ENCODE measurements around the gene MMP15. TPM values are rescaled to one million over a fixed set of nuclear protein-coding genes. Genes with fewer than 3 reads are reported as not detected.
"Not testable (repeated sequence)": the region's sequence is repeated elsewhere in the genome, so short reads cannot be mapped to it uniquely, and the experiment has no call there.

MMP15 gene
- total RNA-seq, 1 experiment from 2014 or later = 58.2 TPM

DNA sequence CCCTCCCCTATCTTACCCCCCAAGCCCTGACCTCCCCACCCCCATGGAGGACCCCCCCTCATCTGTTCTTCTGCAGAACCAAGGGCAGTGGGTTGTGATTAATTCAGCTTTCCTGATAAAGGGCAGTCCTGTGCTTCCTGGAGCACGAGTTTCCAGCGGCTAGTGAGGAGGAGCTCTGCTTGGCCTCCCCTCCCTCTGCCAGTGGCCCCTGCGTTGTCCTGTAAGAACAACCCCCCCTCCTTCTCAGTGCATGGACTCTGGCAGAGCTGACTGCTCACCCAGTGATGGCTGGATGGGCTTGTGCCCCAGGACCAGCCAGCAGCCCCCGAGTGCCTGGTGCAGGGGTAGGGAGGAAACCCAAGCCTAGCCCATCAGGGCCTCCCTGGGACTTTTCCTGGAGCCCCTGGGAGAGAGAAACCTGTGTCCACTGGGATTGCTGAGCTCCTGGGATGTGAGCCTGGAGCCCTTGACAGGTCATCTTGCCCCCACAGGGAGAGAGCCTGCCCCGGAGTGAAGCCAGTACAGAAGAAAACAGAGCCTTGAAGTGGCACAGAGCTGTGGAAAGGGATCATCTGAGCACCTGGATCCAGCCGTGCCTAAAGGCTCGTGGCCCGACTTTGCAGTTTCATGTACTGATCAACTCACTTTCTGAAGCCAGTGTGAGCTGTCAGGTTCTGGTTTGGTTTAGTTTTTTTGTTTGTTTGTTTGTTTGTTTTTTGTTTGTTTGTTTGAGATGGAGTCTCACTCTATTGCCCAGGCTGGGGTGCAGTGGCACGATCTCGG, 26.5 kb downstream of the MMP15 start:
- Histone ChIP-seq H3K4me3 (ENCODE audit: insufficient read depth, low read depth, low read length) (no peak overlapping the region), H3K36me3 (replicated peaks; ENCODE audit: control insufficient read depth, insufficient read depth, low read length) (no peaks in the 10 kb centered on the region), H3K27me3 (ENCODE audit: control insufficient read depth, insufficient read depth, low read length) (no peaks in the 10 kb centered on the region)
- peak; percentile 32 for DNase-seq

DNA sequence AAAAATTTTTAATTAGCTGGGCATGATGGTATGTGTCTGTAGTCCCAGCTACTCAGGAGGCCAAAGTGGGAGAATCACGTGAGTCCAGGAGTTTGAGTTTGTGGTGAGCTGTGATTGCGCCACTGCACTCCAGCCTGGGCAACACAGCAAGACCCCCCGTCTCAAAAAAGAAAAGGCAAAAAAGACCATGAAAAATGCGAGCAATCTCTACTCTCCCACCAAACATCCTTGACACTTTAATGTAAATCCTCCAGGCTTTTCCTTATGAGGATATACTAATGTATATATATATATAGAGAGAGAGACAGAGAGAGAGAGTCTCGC, 28.1 kb downstream of the MMP15 start:
- no peak for DNase-seq
- Histone ChIP-seq H3K27me3 (ENCODE audit: control insufficient read depth, insufficient read depth, low read length) (no peaks in the 10 kb centered on the region), H3K36me3 (replicated peaks; ENCODE audit: control insufficient read depth, insufficient read depth, low read length) (no peaks in the 10 kb centered on the region), H3K4me3 (ENCODE audit: insufficient read depth, low read depth, low read length) (no peak overlapping the region)

DNA sequence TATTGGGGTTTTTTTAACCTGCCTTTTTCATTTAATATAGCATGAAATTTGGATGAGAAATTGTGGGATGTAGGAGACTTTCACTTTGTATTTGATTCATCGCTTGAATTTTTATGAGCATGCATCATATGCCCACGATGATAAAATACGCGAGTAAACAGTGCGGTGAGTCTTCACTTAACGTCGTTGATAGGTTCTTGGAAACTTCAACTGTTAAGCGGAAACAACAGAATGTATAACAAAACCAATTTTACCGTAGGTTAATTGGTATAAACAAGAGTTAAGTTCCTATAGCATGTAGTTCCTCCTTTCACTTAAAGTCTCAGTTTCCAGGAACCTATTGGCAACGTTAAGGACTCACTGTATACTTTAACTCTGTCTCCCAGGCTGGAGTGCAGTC, 28.7 kb downstream of the MMP15 start:
- H3K27me3 ChIP-seq (ENCODE audit: control insufficient read depth, insufficient read depth, low read length) = no peaks in the 10 kb centered on the region
- no peaks in the 10 kb centered on the region for H3K36me3 ChIP-seq (replicated peaks; ENCODE audit: control insufficient read depth, insufficient read depth, low read length)
- H3K4me3 ChIP-seq (ENCODE audit: insufficient read depth, low read depth, low read length) = no peak overlapping the region
- no peak for DNase-seq

DNA sequence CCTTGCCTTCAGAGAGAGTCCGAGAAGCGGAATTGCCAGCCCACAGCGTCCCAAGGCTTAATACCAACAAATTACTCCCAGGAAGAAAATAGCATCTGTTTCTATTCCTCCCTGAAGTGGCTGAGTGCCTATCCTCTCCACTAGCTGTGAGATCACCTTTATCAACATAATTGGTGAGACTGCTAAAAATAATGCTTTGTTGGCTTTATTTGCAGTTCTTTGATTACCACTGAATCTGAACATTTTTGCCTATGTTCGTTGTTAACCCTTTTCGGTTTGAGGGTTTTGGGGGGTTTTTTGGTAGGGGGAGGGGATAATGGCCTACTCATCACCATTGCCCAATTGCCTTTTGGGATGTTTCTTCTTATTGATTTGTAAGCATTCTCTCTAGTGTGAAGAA, 31.0 kb downstream of the MMP15 start:
- no peaks in the 10 kb centered on the region for H3K27me3 ChIP-seq (ENCODE audit: control insufficient read depth, insufficient read depth, low read length)
- no peak for DNase-seq

DNA sequence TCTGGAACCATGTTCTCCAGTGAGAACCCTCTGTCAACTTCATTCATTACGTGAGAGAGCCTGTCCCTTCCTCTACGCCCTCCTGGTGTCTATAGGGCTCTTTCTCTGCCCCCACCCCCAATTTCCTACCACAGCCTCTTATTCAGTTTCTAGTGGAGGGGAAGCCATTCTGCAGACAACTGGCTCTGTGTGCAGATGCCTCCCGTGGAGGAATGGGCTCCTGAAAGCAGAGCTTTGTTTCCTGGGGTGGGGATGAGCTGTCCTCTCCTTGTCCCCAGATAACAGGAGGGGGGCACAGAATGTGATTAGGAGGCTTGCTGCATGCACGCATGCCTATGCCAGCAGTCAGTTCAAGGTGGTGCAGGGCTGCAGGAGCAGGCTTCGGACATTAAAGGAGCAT, 31.6 kb downstream of the MMP15 start:
- H3K27me3 ChIP-seq (ENCODE audit: control insufficient read depth, insufficient read depth, low read length) = no peaks in the 10 kb centered on the region
- H3K36me3 ChIP-seq (replicated peaks; ENCODE audit: control insufficient read depth, insufficient read depth, low read length) = no peaks in the 10 kb centered on the region
- DNase-seq = peak; percentile 22
- H3K4me3 ChIP-seq (ENCODE audit: insufficient read depth, low read depth, low read length) = no peak overlapping the region

More for the DNA sequence above, 31.0 kb downstream of the MMP15 start:
- no peaks in the 10 kb centered on the region for H3K36me3 ChIP-seq (replicated peaks; ENCODE audit: control insufficient read depth, insufficient read depth, low read length)
- H3K4me3 ChIP-seq (ENCODE audit: insufficient read depth, low read depth, low read length) = no peak overlapping the region

DNA sequence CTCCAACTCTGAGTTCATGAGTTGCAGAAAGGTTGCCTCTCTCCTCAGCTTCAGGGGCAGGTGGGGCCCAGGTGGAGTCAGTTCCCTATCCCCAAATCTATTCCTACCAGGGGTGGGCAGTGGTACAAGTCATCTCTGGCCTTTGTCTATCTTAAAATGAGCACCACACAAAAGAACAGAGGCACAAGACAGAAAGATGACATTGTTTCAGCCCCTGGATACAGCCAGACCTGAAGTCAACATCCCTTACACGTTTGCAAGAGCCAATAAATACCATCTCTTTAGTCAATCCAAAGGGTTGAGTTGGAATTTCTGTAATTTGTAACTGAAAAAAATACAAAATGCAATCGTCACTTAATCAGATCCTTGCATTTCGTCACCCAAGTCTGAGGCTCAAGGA, 32.2 kb downstream of the MMP15 start:
- Histone ChIP-seq H3K27me3 (ENCODE audit: control insufficient read depth, insufficient read depth, low read length) (no peaks in the 10 kb centered on the region), H3K4me3 (ENCODE audit: insufficient read depth, low read depth, low read length) (no peak overlapping the region), H3K36me3 (replicated peaks; ENCODE audit: control insufficient read depth, insufficient read depth, low read length) (no peaks in the 10 kb centered on the region)
- DNase-seq = no peak

DNA sequence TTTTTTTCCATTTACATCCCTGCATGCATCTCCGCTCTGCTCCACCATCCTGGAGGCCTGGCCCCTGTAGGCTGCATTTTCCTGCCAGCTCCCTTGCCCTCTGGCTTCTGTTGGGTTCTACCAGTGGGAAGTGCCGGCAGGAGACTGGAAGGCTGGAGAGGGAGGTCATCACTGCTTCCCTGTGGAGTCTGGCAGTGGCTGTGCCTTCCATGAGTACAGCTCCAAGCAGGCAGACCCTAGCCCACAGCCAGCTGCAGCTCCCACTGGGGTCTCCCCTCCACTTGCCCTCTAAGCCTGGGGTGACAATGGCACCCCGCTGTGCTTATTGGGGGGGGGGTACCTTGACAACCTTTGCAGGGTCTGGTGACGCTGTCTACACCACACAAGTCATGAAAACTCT, 37.3 kb downstream of the MMP15 start:
- H3K36me3 ChIP-seq (replicated peaks; ENCODE audit: control insufficient read depth, insufficient read depth, low read length) = no peaks in the 10 kb centered on the region
- DNase-seq = no peak
- H3K4me3 ChIP-seq (ENCODE audit: insufficient read depth, low read depth, low read length) = no peak overlapping the region
- H3K27me3 ChIP-seq (ENCODE audit: control insufficient read depth, insufficient read depth, low read length) = no peaks in the 10 kb centered on the region

DNA sequence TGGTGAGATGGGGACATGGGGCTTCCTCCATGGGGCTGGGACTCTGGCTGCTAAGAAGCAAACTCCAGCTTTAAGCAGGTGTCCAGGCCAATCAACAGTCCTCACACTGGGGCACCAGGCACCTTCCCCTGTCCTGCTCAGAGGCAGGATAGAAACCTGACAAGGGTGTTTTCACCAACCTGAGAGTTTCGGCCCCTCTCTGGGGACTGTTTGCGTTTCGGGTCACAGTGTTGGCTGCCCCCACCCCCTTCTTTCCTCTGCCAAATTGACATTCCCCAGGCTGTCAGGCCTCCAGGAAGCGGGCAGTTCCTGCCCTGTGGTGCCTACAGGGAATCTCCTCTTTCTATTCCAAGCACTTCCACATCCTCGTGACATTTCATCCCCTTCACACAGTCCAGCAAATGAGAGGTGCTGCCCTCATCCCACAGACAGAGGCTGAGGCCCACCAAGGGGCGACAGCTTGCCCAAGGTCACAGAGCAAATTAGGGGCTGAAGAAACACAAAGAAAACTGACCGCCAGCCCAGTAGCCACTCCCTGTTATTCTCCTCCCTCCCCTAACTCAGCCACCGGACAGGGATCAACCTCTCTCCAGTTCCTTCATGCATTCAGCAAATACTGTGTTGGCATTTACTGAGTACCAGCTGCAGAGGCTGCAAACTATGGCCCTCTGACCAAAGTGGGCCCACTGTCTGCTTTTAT, 38.0 kb downstream of the MMP15 start:
- H3K4me3 ChIP-seq (ENCODE audit: insufficient read depth, low read depth, low read length) = no peak overlapping the region
- H3K36me3 ChIP-seq (replicated peaks; ENCODE audit: control insufficient read depth, insufficient read depth, low read length) = no peaks in the 10 kb centered on the region
- DNase-seq = no peak
- no peaks in the 10 kb centered on the region for H3K27me3 ChIP-seq (ENCODE audit: control insufficient read depth, insufficient read depth, low read length)

DNA sequence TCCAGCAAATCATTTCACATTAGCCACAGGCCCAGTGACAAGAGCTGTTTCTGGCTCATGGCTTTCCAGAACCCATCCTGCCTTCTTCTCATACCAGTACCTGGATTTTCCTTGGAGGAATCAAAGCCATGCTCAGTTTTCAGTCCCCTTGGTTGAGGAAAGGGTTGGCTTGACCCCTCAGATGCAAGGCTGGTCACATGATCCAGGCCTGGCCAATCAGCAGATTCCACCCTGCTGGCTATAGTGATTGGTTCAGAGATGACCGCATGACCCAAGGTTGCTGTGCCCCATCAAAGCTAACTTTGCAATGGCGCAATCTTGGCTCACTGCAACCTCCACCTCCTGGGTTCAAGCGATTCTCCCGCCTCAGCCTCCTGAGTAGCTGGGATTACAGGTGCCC, 45.0 kb downstream of the MMP15 start:
- Histone ChIP-seq H3K4me3 (ENCODE audit: insufficient read depth, low read depth, low read length) (no peak overlapping the region), H3K27me3 (ENCODE audit: control insufficient read depth, insufficient read depth, low read length) (no peaks in the 10 kb centered on the region), H3K36me3 (replicated peaks; ENCODE audit: control insufficient read depth, insufficient read depth, low read length) (no peaks in the 10 kb centered on the region)
- no peak for DNase-seq

DNA sequence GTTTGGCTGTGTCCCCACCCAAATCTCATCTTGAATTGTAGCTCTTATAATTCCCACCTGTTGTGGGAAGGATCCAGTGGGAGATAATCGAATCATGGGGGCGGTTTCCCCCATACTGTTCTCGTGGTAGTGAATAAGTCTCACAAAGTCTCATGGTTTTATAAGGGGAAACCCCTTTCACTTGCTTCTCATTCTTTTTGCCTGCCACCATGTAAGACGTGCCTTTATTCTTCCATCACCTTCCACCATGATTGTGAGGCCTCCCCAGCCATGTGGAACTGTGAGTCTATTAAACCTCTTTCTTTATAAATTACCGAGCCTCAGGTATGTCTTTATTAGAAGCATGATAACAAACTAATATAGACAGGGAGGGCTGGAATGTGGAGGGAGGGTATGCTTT, 46.6 kb downstream of the MMP15 start:
- not testable (repeated sequence) for H3K36me3 ChIP-seq (replicated peaks; ENCODE audit: control insufficient read depth, insufficient read depth, low read length); H3K27me3 ChIP-seq (ENCODE audit: control insufficient read depth, insufficient read depth, low read length); H3K4me3 ChIP-seq (ENCODE audit: insufficient read depth, low read depth, low read length); DNase-seq

DNA sequence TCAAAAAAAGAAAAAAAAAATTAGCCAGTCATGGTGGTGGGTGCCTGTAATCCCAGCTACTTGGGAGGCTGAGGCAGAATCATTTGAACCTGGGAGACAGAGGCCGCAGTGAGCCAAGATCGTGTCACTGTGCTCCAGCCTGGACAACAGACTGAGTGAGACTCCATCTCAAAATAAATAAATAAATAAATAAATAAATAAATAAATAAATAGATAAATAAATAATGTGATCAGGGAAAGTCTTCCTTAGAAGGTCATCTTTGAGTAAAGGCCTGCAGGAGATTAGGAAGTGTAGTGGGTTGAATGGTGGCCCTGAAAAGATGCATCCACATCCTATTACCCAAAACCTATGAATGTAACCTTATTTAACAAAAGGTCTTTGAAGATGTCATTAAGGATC, 47.5 kb downstream of the MMP15 start:
- H3K27me3 ChIP-seq (ENCODE audit: control insufficient read depth, insufficient read depth, low read length); H3K36me3 ChIP-seq (replicated peaks; ENCODE audit: control insufficient read depth, insufficient read depth, low read length); H3K4me3 ChIP-seq (ENCODE audit: insufficient read depth, low read depth, low read length); DNase-seq: not testable (repeated sequence)

DNA sequence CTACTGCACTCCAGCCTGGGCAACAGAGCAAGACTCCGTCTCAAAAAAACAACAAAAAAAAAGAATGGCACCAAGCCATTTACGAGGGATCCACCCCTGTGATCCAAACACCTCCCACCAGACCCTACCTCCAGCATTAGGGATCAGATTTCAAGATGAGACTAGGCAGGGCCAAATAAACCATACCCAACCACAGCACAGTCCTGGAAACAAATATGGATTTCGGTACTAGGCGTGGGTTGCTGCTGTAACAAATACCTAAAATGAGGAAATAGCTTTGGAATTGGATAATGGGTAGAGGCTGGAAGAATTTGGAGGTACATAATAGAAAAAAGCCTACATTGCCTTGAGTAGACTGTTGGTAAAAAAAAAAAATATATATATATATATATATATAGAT, 49.1 kb downstream of the MMP15 start:
- Histone ChIP-seq H3K4me3 (ENCODE audit: insufficient read depth, low read depth, low read length) (no peak overlapping the region), H3K27me3 (ENCODE audit: control insufficient read depth, insufficient read depth, low read length) (no peaks in the 10 kb centered on the region), H3K36me3 (replicated peaks; ENCODE audit: control insufficient read depth, insufficient read depth, low read length) (no peaks in the 10 kb centered on the region)
- no peak for DNase-seq

DNA sequence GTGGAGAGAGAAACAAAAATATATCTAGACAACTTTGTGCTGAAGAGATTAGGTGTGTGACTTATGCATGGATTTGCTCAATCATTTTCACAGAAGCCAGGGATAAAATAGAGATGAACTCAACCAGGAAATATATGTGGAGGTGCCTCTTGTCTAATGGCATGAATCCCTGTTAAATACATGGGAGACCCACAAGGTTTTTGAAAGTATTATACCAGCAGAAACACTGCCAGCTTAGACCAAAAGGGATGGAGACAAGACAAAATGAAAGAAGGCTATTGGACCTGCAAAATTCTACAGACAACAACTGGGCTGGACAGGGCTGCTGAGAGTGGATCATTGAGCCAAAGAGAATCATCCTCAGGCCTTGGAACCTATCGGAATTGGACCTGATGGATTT, 51.0 kb downstream of the MMP15 start:
- no peak overlapping the region for H3K4me3 ChIP-seq (ENCODE audit: insufficient read depth, low read depth, low read length)
- no peak for DNase-seq
- H3K27me3 ChIP-seq (ENCODE audit: control insufficient read depth, insufficient read depth, low read length) = no peaks in the 10 kb centered on the region
- no peaks in the 10 kb centered on the region for H3K36me3 ChIP-seq (replicated peaks; ENCODE audit: control insufficient read depth, insufficient read depth, low read length)

DNA sequence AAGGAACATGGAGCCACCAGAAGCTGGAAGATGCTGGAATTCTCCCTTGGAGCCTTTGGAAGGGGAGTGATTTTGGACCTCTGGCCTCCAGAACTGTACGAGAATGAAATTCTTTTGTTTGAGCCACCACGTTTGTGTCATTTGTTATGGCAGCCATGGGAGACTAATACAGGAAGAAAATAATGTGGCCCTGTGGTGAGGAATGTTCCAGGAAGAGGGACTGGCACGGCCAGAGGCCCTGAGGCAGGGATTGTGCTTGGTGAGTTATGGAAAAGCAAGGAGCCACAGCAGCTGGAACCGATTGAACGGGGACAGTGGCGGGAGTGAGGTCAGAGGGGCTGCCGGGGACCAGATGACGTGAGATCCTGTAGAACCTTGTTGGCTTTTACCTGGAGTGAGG, 52.2 kb downstream of the MMP15 start:
- no peak overlapping the region for H3K4me3 ChIP-seq (ENCODE audit: insufficient read depth, low read depth, low read length)
- no peak for DNase-seq
- no peaks in the 10 kb centered on the region for H3K36me3 ChIP-seq (replicated peaks; ENCODE audit: control insufficient read depth, insufficient read depth, low read length)
- H3K27me3 ChIP-seq (ENCODE audit: control insufficient read depth, insufficient read depth, low read length) = no peaks in the 10 kb centered on the region

DNA sequence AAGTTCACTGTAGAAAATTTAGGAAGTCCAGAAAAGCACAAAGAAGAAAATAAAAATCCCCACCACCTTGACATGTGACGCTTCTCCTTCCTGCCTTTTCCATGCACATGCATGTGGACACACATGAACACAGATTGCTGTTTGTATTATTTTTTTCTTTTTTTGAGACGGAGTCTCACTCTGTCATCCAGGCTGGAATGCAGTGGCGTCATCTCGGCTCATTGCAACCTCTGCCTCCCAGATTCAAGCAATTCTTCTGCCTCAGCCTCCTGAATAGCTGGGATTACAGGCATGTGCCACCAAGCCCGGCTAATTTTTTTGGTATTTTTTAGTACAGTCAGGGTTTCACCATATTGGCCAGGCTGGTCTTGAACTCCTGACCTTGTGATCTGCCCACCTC, 55.1 kb downstream of the MMP15 start:
- H3K27me3 ChIP-seq (ENCODE audit: control insufficient read depth, insufficient read depth, low read length); DNase-seq; H3K4me3 ChIP-seq (ENCODE audit: insufficient read depth, low read depth, low read length); H3K36me3 ChIP-seq (replicated peaks; ENCODE audit: control insufficient read depth, insufficient read depth, low read length): not testable (repeated sequence)
